Islet of Langerhans (tissue), 1 donor: ENCODE measurements around the gene ZNF205.
"Not testable (repeated sequence)": the region's sequence is repeated elsewhere in the genome, so short reads cannot be mapped to it uniquely, and the experiment has no call there.

ENCODE experiments used
- FAIRE-seq: peaks from one replicate; lab custom pipeline; 2011; peaks lifted over from hg19 to GRCh38; lab: Jason Lieb, UNC

ZNF205 gene

GRCh38 chr16:3112058-3112880 lies at the start of gene ZNF205:
TSS of gene ZNF205 (plus strand) at chr16:3112586. CDS start at chr16:3113431, 845 bp downstream.
- FAIRE-seq = no peak

- FAIRE-seq = no peak
Measured at GRCh38 chr16:3063625-3064386, 48.6 kb upstream of the ZNF205 start.

DNA sequence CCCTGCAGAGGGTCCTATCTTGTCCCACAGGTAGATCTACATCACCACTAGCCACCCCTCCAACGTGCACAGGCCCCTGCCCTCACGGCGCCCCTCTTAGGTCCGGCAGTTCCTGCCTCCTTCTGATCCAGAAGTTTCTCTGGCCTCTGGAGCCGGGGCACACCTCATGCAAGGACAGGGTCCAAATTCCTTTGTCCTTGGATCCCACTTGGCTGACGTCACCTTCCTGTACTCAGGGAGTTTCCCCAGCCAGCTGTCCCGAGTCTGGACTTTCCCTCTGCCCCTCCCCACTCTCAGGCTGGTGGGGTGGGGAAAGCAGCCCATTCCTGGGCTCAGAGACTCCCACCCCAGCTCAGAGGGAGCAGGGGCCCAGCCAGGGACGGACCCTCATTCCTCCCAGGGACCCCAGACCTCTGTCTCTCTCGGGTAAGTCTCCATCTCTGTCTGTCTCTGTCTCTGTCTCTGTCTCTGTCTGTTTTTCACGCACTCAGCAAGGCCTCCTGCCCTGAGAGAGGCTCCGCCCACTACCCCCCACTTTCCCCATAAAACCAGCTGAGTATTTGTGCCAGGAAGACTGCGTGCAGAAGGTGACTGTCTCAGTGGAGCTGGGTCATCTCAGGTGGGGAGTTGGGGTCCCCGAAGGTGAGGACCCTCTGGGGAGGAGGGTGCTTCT lies 47.2 kb upstream of the ZNF205 start, which contains the start of gene IL32:
TSS of gene IL32 (plus strand) at position 572 of the 673 bp plus-strand sequence. CDS start 172 bp downstream, outside the sequence.
- FAIRE-seq = no peak

GRCh38 chr16:3065742-3066439 lies 46.5 kb upstream of the ZNF205 start:
- FAIRE-seq = no peak

- no peak for FAIRE-seq
Measured at GRCh38 chr16:3066440-3066748, 46.0 kb upstream of the ZNF205 start.

GRCh38 chr16:3068487-3068886 lies 43.9 kb upstream of the ZNF205 start:
- FAIRE-seq = no peak

DNA sequence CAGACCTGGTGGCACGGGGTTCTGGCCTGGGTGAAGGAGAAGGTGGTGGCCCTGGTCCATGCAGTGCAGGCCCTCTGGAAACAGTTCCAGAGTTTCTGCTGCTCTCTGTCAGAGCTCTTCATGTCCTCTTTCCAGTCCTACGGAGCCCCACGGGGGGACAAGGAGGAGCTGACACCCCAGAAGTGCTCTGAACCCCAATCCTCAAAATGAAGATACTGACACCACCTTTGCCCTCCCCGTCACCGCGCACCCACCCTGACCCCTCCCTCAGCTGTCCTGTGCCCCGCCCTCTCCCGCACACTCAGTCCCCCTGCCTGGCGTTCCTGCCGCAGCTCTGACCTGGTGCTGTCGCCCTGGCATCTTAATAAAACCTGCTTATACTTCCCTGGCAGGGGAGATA lies 43.2 kb upstream of the ZNF205 start:
- FAIRE-seq = not testable (repeated sequence)

DNA sequence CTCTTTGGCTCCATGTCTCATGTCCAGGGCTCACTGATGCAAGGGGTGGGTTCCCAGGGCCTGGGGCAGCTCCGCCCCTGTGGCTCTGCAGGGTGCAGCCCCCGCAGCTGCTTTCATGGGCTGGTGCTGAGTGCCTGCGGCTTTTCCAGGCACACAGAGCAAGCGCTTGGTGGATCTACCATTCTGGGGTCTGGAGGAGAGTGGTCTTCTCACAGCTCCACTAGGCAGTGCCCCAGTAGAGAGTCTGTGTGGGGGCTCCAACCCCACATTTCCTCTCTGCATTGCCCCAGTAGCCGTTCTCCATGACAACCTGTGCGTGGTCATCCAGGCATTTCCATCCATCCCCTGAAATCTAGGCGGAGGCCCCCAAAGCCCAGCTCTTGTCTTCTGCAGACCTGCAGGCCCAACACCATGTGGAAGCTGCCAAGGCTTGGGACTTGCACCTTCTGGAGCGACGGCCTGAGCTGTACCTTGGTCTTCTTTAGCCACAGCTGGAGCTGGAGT lies 41.7 kb upstream of the ZNF205 start:
- FAIRE-seq = no peak

- FAIRE-seq = no peak
Measured at GRCh38 chr16:3071655-3072054, 40.7 kb upstream of the ZNF205 start.

DNA sequence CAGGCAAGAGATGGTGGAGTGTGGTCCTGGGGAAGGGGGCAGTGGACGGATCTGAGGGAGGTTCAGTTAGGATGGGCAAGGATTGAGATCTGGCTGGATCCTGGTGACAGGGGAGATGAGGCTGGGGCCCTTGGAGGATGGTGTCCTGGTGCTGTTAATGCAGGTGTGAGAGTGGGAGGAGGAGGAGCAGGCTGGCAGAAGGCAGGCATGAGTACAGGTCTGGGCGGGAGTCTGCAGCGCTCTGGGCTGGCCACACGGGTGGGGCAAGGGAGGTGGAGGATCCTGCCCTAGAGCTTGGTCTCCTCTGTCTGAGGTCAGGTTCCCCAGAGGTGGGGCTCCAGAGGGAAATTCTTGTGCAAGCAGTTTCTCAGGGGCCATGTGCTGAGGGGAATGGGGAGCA lies 40.2 kb upstream of the ZNF205 start:
- FAIRE-seq = not testable (repeated sequence)

- not testable (repeated sequence) for FAIRE-seq
Measured at GRCh38 chr16:3072576-3073263, 39.7 kb upstream of the ZNF205 start.

GRCh38 chr16:3073448-3073847 lies 38.9 kb upstream of the ZNF205 start:
- FAIRE-seq = no peak

DNA sequence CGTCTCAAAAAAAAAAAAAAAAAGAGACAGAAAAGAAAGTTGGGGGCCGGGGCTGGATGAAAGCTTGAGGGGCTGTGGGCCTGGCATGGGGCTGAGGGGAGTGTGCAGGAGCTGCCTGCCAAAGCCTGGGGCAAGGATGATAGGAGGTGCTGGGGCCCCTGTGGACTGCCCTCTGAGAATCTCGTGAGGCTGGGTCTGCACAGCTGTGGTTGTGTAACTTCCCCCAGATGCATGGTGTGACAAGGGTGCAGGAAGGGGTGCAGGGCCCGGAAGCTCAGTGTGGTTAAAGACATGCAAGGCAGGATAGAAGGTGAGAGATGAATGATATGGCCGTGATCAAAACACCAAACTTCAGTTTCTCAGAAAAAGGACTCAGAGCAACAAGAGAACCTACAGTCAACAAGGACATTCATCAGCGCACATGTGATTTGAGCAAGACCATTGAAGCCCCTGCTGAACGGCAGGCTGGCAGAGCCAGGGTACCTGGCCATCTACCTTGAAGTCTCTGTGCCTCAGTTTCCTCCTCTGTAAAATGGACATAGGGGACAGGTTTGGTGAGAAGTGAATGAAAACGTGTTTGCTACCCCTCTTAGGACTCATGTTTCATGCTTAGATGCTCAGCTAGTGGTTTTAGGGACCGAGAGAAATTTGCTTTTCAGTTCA lies 37.4 kb upstream of the ZNF205 start:
- FAIRE-seq = no peak

GRCh38 chr16:3075523-3075915 lies 36.9 kb upstream of the ZNF205 start:
- no peak for FAIRE-seq

DNA sequence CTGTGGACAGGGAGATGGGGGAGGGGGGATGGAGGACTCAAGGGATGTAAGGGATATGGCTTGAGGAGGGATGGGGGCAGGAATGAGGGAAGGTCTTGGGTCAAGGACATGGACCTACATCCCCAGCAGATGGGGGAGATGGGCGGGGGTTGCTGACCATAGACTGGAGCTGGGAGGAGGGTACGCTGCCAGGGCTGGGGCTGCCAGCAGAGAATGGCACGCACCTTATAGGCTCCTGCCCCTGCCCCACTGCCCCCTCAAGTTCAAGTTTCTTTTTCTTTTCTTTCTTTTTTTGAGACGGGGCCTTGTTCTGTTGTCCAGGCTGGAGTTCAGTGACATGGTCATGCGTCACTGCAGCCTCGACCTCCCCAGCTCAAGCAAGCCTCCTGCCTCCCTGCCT lies 36.4 kb upstream of the ZNF205 start:
- FAIRE-seq = not testable (repeated sequence)

GRCh38 chr16:3076577-3076976 lies 35.8 kb upstream of the ZNF205 start:
- FAIRE-seq = no peak

DNA sequence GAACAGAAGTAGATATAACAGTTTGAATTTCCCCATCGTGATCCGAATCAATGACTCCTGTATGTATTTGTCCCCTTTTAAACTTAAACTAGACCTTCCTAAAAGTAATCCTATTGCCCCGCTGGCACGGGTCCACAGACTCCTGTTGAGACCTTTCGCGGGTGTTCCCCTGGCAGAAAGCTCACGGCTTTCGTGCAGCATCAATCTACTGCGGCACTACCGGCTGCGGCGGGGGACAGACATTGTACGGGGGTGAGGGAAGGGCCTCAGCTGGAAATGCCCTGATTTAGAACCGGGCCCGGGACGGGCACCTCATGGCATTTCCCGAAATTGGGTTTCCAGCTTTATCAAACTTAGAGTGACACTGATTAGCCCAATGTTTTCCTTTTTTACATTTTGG lies 32.4 kb upstream of the ZNF205 start:
- no peak for FAIRE-seq

DNA sequence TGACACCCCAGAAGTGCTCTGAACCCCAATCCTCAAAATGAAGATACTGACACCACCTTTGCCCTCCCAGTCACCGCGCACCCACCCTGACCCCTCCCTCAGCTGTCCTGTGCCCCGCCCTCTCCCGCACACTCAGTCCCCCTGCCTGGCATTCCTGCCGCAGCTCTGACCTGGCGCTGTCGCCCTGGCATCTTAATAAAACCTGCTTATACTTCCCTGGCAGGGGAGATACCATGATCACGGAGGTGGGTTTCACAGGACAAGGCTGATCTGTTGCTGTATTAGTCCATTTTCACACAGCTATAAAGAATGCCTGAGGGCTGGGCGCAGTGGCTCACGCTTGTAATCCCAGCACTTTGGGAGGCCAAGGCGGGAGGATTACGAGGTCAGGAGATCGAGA lies 30.4 kb upstream of the ZNF205 start:
- not testable (repeated sequence) for FAIRE-seq

DNA sequence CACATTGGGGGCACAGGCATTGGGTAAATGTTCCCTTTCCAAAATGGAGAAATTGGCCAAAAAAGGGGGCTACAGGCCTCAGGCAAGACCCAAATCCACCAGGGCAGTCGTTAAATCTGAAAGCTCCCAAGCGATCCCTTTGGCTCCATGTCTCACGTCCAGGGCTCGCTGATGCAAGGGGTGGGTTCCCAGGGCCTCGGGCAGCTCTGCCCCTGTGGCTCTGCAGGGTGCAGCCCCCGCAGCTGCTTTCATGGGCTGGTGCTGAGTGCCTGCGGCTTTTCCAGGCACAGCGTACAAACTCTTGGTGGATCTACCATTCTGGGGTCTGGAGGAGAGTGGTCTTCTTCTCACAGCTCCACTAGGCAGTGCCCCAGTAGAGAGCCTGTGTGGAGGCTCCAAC lies 29.0 kb upstream of the ZNF205 start:
- FAIRE-seq = not testable (repeated sequence)

GRCh38 chr16:3084491-3084890 lies 27.9 kb upstream of the ZNF205 start:
- FAIRE-seq = no peak
